ENCODE measurements around the gene NKAIN2. TPM values are rescaled to one million over a fixed set of nuclear protein-coding genes. Genes with fewer than 3 reads are reported as not detected.

NKAIN2 gene
- total RNA-seq, 4 donors from 2014 or later = 0.19 TPM; not detected in 3

DNA sequence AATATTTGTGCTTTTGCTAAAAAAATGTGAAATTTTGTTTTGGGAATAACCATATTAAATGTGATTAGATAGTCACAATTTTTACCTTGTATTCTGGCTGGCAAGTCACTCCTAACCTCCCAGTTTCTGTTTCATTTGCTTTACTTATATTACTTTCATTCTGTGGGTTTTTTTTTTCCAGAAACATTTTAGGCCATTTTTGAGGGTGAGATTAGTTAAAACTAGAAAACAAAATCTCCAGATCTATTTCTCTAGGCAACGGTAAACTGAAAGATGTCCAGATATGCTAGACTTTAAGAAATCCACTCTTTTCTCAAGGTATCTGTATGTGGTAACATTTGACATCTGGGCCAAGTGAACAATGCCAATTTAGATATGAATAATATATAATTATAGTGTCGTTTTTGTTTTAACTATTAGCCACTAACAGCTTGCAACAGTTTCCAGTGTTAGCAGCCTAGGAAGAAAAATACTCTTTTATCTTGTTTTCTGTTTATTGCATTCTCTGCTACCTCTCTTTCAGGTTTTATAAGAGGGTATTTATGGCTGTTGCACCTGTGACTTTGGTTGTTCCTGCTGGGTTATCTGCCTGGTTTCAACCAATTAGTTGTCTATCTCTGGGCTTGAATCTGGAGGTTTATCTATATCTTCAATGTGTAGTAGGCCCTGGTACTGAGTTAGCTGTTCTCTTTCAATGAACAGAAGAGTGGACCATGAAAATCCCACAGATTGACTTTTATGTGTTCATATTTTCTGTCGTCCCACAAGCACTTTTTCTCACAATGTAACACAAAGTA, 260.9 kb downstream of the NKAIN2 start:
- WGBS, 2 donors = 63 to 71% methylated on average over 3 of the region's 3 CpGs
- no peaks in the 10 kb centered on the region for H3K36me3 ChIP-seq
- no peak overlapping the region for H3K4me3 ChIP-seq
- intact Hi-C loops (cut with DNase I) = no loop called here
- no peaks in the 10 kb centered on the region for H3K4me1 ChIP-seq
- no peaks in the 10 kb centered on the region for H3K9me3 ChIP-seq
- no peak overlapping the region for H3K27ac ChIP-seq
- DNase-seq = no peak
- TF ChIP-seq, protein P1, sequence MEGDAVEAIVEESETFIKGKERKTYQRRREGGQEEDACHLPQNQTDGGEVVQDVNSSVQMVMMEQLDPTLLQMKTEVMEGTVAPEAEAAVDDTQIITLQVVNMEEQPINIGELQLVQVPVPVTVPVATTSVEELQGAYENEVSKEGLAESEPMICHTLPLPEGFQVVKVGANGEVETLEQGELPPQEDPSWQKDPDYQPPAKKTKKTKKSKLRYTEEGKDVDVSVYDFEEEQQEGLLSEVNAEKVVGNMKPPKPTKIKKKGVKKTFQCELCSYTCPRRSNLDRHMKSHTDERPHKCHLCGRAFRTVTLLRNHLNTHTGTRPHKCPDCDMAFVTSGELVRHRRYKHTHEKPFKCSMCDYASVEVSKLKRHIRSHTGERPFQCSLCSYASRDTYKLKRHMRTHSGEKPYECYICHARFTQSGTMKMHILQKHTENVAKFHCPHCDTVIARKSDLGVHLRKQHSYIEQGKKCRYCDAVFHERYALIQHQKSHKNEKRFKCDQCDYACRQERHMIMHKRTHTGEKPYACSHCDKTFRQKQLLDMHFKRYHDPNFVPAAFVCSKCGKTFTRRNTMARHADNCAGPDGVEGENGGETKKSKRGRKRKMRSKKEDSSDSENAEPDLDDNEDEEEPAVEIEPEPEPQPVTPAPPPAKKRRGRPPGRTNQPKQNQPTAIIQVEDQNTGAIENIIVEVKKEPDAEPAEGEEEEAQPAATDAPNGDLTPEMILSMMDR (IDR thresholded peaks at IDR 0.05) = no peak
- no peaks in the 10 kb centered on the region for H3K27me3 ChIP-seq

GRCh38 chr6:124066269-124066668, 262.6 kb downstream of the NKAIN2 start:
- intact Hi-C loops (cut with DNase I) = no loop called here
- Histone ChIP-seq H3K9me3 (no peaks in the 10 kb centered on the region), H3K4me1 (no peaks in the 10 kb centered on the region), H3K36me3 (no peaks in the 10 kb centered on the region), H3K4me3 (no peak overlapping the region), H3K27ac (no peak overlapping the region), H3K27me3 (no peaks in the 10 kb centered on the region)
- DNase-seq = no peak
- TF ChIP-seq, protein P1 (IDR thresholded peaks at IDR 0.05) = no peak
- no peak for TF ChIP-seq POLR2A (IDR thresholded peaks at IDR 0.05)

DNA sequence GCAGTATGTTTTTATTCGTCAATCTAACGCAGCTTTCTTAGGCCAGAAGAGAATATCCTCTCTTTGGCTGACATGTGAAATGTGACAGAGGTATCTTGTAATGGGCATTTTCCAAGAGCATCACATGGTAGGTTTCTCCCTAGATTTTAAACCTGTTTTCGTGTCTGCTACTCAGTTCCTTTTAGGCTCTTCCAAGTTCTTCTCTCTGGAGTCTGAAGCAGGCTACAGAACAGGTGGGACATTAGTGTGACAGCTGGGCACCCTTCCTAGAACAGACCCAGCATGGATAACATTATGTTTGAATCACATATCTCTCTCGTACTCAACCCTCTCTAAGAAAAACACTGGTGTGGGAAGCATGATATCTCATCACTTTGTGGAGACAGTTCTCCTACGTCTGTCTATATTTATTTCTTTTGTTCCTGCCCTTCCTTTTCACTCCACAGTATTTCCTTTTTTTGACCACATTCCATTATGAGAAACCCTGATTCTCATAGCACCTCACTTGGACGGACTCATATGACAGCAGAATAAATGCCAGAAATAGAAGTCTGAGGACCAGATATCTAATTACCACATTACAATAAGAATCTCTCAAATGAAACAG, 263.4 kb downstream of the NKAIN2 start:
- Histone ChIP-seq H3K4me3 (no peak overlapping the region), H3K27me3 (no peaks in the 10 kb centered on the region), H3K27ac (no peak overlapping the region), H3K9me3 (no peaks in the 10 kb centered on the region), H3K36me3 (no peaks in the 10 kb centered on the region), H3K4me1 (no peaks in the 10 kb centered on the region)
- intact Hi-C loops (cut with DNase I) = no loop called here
- DNase-seq = no peak
- WGBS, 2 donors = 55 to 57% methylated on average over 6 of the region's 6 CpGs
- TF ChIP-seq POLR2A (IDR thresholded peaks at IDR 0.05) = no peak
- TF ChIP-seq, protein P1 (IDR thresholded peaks at IDR 0.05) = no peak

DNA sequence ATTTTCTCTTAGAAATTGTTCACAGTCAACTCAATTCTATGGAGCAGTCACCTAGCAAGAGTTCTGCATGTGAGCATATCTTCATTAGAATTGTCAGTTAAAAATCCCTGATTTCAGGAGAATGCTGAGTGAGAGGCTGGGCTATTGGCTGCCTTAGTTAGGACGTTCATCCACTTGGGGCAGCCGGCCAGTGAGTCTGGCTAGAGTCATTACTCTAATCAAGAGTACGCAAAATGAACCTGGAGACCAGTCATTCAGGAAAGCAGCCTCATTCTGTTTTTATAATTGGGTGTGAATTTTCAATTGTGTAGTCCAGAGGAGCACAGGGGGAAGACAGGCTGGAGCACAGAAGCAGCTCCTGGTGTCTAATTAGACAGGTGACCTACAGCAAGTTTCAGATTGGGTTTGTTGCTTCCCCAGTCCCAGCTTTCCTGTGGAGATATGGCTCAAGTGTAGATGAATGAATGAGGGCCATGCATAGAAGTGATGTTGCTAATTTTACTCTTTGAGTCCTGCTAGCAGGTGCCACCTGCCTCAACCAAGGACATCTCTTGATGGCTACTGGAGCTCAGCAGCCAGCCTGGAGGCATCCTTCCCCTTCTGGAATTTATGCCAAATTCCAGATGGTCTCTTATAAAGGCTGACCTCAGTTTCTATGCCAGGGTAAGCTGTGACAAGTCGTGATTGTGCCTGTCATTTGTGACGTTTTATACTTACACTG, 265.7 kb downstream of the NKAIN2 start:
- TF ChIP-seq, protein P1 (IDR thresholded peaks at IDR 0.05) = no peak
- TF ChIP-seq POLR2A (IDR thresholded peaks at IDR 0.05) = no peak
- DNase-seq = no peak
- no peak overlapping the region for H3K27ac ChIP-seq

GRCh38 chr6:124073021-124073420, 269.4 kb downstream of the NKAIN2 start:
- Histone ChIP-seq H3K4me3 (no peak overlapping the region), H3K27me3 (no peaks in the 10 kb centered on the region), H3K9me3 (no peaks in the 10 kb centered on the region), H3K36me3 (no peaks in the 10 kb centered on the region), H3K4me1 (no peaks in the 10 kb centered on the region), H3K27ac (no peak overlapping the region)
- WGBS, 2 donors = 33 to 46% methylated on average over 5 to 6 of the region's 6 CpGs
- TF ChIP-seq, protein P1 (IDR thresholded peaks at IDR 0.05) = no peak
- no peak for TF ChIP-seq POLR2A (IDR thresholded peaks at IDR 0.05)
- no peak for DNase-seq
- intact Hi-C loops (cut with DNase I) = no loop called here

More for the DNA sequence above, 265.7 kb downstream of the NKAIN2 start:
- Histone ChIP-seq H3K27me3 (no peaks in the 10 kb centered on the region), H3K9me3 (no peaks in the 10 kb centered on the region), H3K4me3 (no peak overlapping the region), H3K36me3 (no peaks in the 10 kb centered on the region), H3K4me1 (no peaks in the 10 kb centered on the region)
- 81% methylated on average over 5 of the region's 5 CpGs for WGBS, 2 donors
- intact Hi-C loops (cut with DNase I) = no loop called here
